Astrocyte (in vitro differentiated cells and primary cell): ENCODE data around the gene PTPN13. TPM values are rescaled to one million over a fixed set of nuclear protein-coding genes. Genes with fewer than 3 reads are reported as not detected.

Experiments used
- DNase-seq: peaks from one replicate; pipeline ENCODE4 v3.0.0-alpha.2; 2010; ENCODE audit warnings: low read depth
- FAIRE-seq: peaks from 2 replicates; lab custom pipeline; 2011; peaks lifted over from hg19 to GRCh38; lab: Jason Lieb, UNC
- H2AFZ ChIP-seq: 2 replicates; pipeline ENCODE4 v1.6.0; 2012; ENCODE audit warnings: low read depth, low read length, inconsistent platforms
- H3K27ac ChIP-seq: 2 replicates; pipeline ENCODE4 v1.5.1; 2011; ENCODE audit warnings: low read depth, low read length, inconsistent platforms
- H3K27me3 ChIP-seq: 2 replicates; pipeline ENCODE4 v1.6.0; 2011; ENCODE audit warnings: low read length, inconsistent platforms; ENCODE audit not compliant: insufficient read depth
- H3K36me3 ChIP-seq: 2 replicates; pipeline ENCODE4 v1.5.1; 2011; ENCODE audit warnings: low read length, inconsistent platforms; ENCODE audit not compliant: insufficient read depth
- H3K4me1 ChIP-seq: 2 replicates; pipeline ENCODE4 v1.5.1; 2011; ENCODE audit warnings: low read length, inconsistent platforms; ENCODE audit not compliant: insufficient read depth
- H3K4me2 ChIP-seq: 2 replicates; pipeline ENCODE4 v1.6.0; 2012; ENCODE audit warnings: low read length, inconsistent platforms
- H3K4me3 ChIP-seq: 2 replicates; pipeline ENCODE4 v1.5.1; 2011; ENCODE audit warnings: low read depth, mild to moderate bottlenecking, low read length, inconsistent platforms; ENCODE audit not compliant: insufficient read depth
- H3K79me2 ChIP-seq: 2 replicates; pipeline ENCODE4 v1.6.0; 2012; ENCODE audit warnings: mild to moderate bottlenecking, low read length, inconsistent platforms; ENCODE audit not compliant: insufficient read depth
- H3K9ac ChIP-seq: 2 replicates; pipeline ENCODE4 v1.6.0; 2012; ENCODE audit warnings: mild to moderate bottlenecking, low read length, inconsistent platforms
- H3K9me3 ChIP-seq: 2 replicates; pipeline ENCODE4 v1.5.1; 2012; ENCODE audit warnings: low read depth, mild to moderate bottlenecking, low read length, inconsistent platforms; ENCODE audit not compliant: insufficient read depth
- H4K20me1 ChIP-seq: 2 replicates; pipeline ENCODE4 v1.6.0; 2012; ENCODE audit warnings: low read length, inconsistent platforms; ENCODE audit not compliant: insufficient read depth
- H3K27ac Mint-ChIP-seq: one replicate; pipeline ENCODE4 v1.8.0; 2021; ENCODE audit warnings: mild to moderate bottlenecking, mixed read lengths; ENCODE audit not compliant: unreplicated experiment
- H3K27me3 Mint-ChIP-seq: one replicate; pipeline ENCODE4 v1.8.0; 2021; ENCODE audit warnings: low read depth, mixed read lengths; ENCODE audit not compliant: unreplicated experiment
- H3K36me3 Mint-ChIP-seq: one replicate; pipeline ENCODE4 v1.8.0; 2021; ENCODE audit warnings: low read depth, mixed read lengths; ENCODE audit not compliant: unreplicated experiment
- H3K4me1 Mint-ChIP-seq: one replicate; pipeline ENCODE4 v1.8.0; 2021; ENCODE audit warnings: low read depth, mixed read lengths; ENCODE audit not compliant: unreplicated experiment
- H3K4me3 Mint-ChIP-seq: one replicate; pipeline ENCODE4 v1.8.0; 2021; ENCODE audit warnings: mild to moderate bottlenecking, moderate library complexity, mixed read lengths; ENCODE audit not compliant: unreplicated experiment
- H3K9me3 Mint-ChIP-seq: one replicate; pipeline ENCODE4 v1.8.0; 2021; ENCODE audit warnings: mild to moderate bottlenecking, mixed read lengths; ENCODE audit not compliant: unreplicated experiment
- CTCF ChIP-seq: IDR thresholded peaks from 2 replicates; pipeline ENCODE4 v1.5.1; 2011; ENCODE audit warnings: low read depth, mild to moderate bottlenecking, inconsistent platforms, low read length, moderate library complexity; ENCODE audit not compliant: insufficient read depth
- EZH2 ChIP-seq: IDR thresholded peaks from 2 replicates; pipeline ENCODE4 v1.6.1; 2012; ENCODE audit warnings: mild to moderate bottlenecking, low read length, inconsistent platforms; ENCODE audit not compliant: insufficient read depth
- total RNA-seq: library from RNA; stranded (reverse); gene quantifications from 2 replicates; pipeline ENCODE4 v1.2.1, GENCODE V29; 2021

PTPN13 gene
- total RNA-seq, 1 donor from 2014 or later: 46.2 TPM

- Histone ChIP-seq H3K27ac (no peak overlapping the region), H3K9me3 (no peaks in the 10 kb centered on the region), H3K79me2 (no peaks in the 10 kb centered on the region), H2AFZ (no peak overlapping the region), H3K4me3 (no peak overlapping the region), H3K27me3 (no peaks in the 10 kb centered on the region), H3K36me3 (no peaks in the 10 kb centered on the region), H3K4me2 (peak overlapping the region; percentile 32), H3K9ac (no peak overlapping the region), H3K4me1 (no peaks in the 10 kb centered on the region), H4K20me1 (no peaks in the 10 kb centered on the region)
- Mint-ChIP-seq H3K4me3 (no peak overlapping the region), H3K4me1 (peaks cover 5% of the 10 kb centered on the region), H3K27ac (peak overlapping the region; percentile 64), H3K9me3 (no peaks in the 10 kb centered on the region), H3K36me3 (no peaks in the 10 kb centered on the region), H3K27me3 (no peaks in the 10 kb centered on the region)
- DNase-seq: peak; percentile 23
- no peak for TF ChIP-seq EZH2
- TF ChIP-seq CTCF: no peak
- FAIRE-seq: no peak
Measured at GRCh38 chr4:86556791-86557415, 37.2 kb upstream of the PTPN13 start.

GRCh38 chr4:86557526-86557925 lies 36.6 kb upstream of the PTPN13 start:
- H3K27ac ChIP-seq: no peak overlapping the region
- H3K4me1 ChIP-seq: no peaks in the 10 kb centered on the region
- Mint-ChIP-seq H3K4me1 (peaks cover 5% of the 10 kb centered on the region), H3K9me3 (no peaks in the 10 kb centered on the region), H3K4me3 (no peak overlapping the region), H3K27me3 (no peaks in the 10 kb centered on the region), H3K27ac (no peak overlapping the region), H3K36me3 (no peaks in the 10 kb centered on the region)
- H3K4me3 ChIP-seq: no peak overlapping the region
- DNase-seq: no peak
- H3K79me2 ChIP-seq: no peaks in the 10 kb centered on the region
- H3K9me3 ChIP-seq: no peaks in the 10 kb centered on the region
- no peak for TF ChIP-seq CTCF
- no peaks in the 10 kb centered on the region for H3K36me3 ChIP-seq
- no peaks in the 10 kb centered on the region for H4K20me1 ChIP-seq
- no peak overlapping the region for H2AFZ ChIP-seq
- H3K4me2 ChIP-seq: no peak overlapping the region
- no peak overlapping the region for H3K9ac ChIP-seq
- H3K27me3 ChIP-seq: no peaks in the 10 kb centered on the region
- FAIRE-seq: no peak

GRCh38 chr4:86558258-86558657 lies 35.9 kb upstream of the PTPN13 start:
- H3K36me3 Mint-ChIP-seq: no peaks in the 10 kb centered on the region
- no peaks in the 10 kb centered on the region for H3K36me3 ChIP-seq
- no peak for FAIRE-seq
- H3K4me1 ChIP-seq: no peaks in the 10 kb centered on the region
- no peaks in the 10 kb centered on the region for H3K27me3 Mint-ChIP-seq
- no peak overlapping the region for H3K4me3 Mint-ChIP-seq
- H3K4me2 ChIP-seq: no peak overlapping the region
- no peak overlapping the region for H3K27ac Mint-ChIP-seq
- no peak overlapping the region for H3K9ac ChIP-seq
- TF ChIP-seq EZH2 (no peak), CTCF (no peak)
- no peak overlapping the region for H3K4me3 ChIP-seq
- H3K9me3 Mint-ChIP-seq: no peaks in the 10 kb centered on the region
- no peak overlapping the region for H3K27ac ChIP-seq
- no peaks in the 10 kb centered on the region for H3K9me3 ChIP-seq
- H3K4me1 Mint-ChIP-seq: peaks cover 9% of the 10 kb centered on the region
- no peaks in the 10 kb centered on the region for H3K27me3 ChIP-seq
- H2AFZ ChIP-seq: no peak overlapping the region
- H4K20me1 ChIP-seq: no peaks in the 10 kb centered on the region
- no peaks in the 10 kb centered on the region for H3K79me2 ChIP-seq
- DNase-seq: no peak
